Neural progenitor cell (in vitro differentiated cells): ENCODE results near the gene MCRS1. TPM values are rescaled to one million over a fixed set of nuclear protein-coding genes. Genes with fewer than 3 reads are reported as not detected.

Experiments used
- DNase-seq: peaks from one replicate; pipeline ENCODE4 v3.0.0-alpha.2; 2016; ENCODE audit warnings: low spot score
- H2AFZ ChIP-seq: fragments of 200-600 bp; sonication (generic); replicated peaks from 2 replicates; pipeline ENCODE4 v1.6.1; 2016; ENCODE audit warnings: antibody characterized with exemption
- H3F3A ChIP-seq: fragments of 200-600 bp; sonication (generic); 2 replicates; pipeline ENCODE4 v1.6.1; 2016; ENCODE audit warnings: antibody characterized with exemption, low read depth
- H3K27ac ChIP-seq: fragments of 200-600 bp; sonication (generic); 2 replicates; pipeline ENCODE4 v1.5.1; 2016; ENCODE audit warnings: mild to moderate bottlenecking
- H3K27me3 ChIP-seq: fragments of 200-600 bp; sonication (generic); 2 replicates; pipeline ENCODE4 v1.6.1; 2016; ENCODE audit warnings: mild to moderate bottlenecking, moderate library complexity
- H3K36me3 ChIP-seq: fragments of 200-600 bp; sonication (generic); 2 replicates; pipeline ENCODE4 v1.5.1; 2016
- H3K4me1 ChIP-seq: fragments of 200-600 bp; sonication (generic); 2 replicates; pipeline ENCODE4 v1.6.1; 2016; ENCODE audit warnings: mixed run types
- H3K4me2 ChIP-seq: fragments of 200-600 bp; sonication (generic); 2 replicates; pipeline ENCODE4 v1.6.1; 2016
- H3K4me3 ChIP-seq: fragments of 200-600 bp; sonication (generic); 2 replicates; pipeline ENCODE4 v1.5.1; 2016
- H3K79me2 ChIP-seq: fragments of 200-600 bp; sonication (generic); 2 replicates; pipeline ENCODE4 v1.6.1; 2016; ENCODE audit warnings: low read depth
- H3K9ac ChIP-seq: fragments of 200-600 bp; sonication (generic); 2 replicates; pipeline ENCODE4 v1.6.1; 2016
- H3K9me3 ChIP-seq: fragments of 200-600 bp; sonication (generic); 2 replicates; pipeline ENCODE4 v1.5.1; 2016; ENCODE audit warnings: low read depth
- H4K20me1 ChIP-seq: fragments of 200-600 bp; sonication (generic); 2 replicates; pipeline ENCODE4 v1.6.1; 2016; ENCODE audit warnings: low read depth
- H3K27ac Mint-ChIP-seq: 3 replicates; pipeline ENCODE4 v1.8.0; 2021; ENCODE audit warnings: mixed read lengths
- H3K27me3 Mint-ChIP-seq: 2 replicates; pipeline ENCODE4 v1.8.0; 2022; ENCODE audit warnings: low read depth, mild to moderate bottlenecking, inconsistent platforms, moderate library complexity, mixed read lengths; ENCODE audit not compliant: insufficient read depth
- H3K36me3 Mint-ChIP-seq: 3 replicates; pipeline ENCODE4 v1.8.0; 2021; ENCODE audit warnings: mixed read lengths
- H3K4me1 Mint-ChIP-seq: 3 replicates; pipeline ENCODE4 v1.8.0; 2021; ENCODE audit warnings: mixed read lengths
- H3K4me3 Mint-ChIP-seq: 3 replicates; pipeline ENCODE4 v1.8.0; 2021; ENCODE audit warnings: mild to moderate bottlenecking, moderate library complexity, mixed read lengths
- H3K9me3 Mint-ChIP-seq: 3 replicates; pipeline ENCODE4 v1.8.0; 2020; ENCODE audit warnings: mixed read lengths
- EZH2 ChIP-seq: fragments of 200-600 bp; sonication (generic); IDR thresholded peaks from 2 replicates; pipeline ENCODE4 v1.6.1; 2017; ENCODE audit warnings: antibody characterized with exemption, mild to moderate bottlenecking, moderate library complexity
- EZH2phosphoT487 ChIP-seq: fragments of 200-600 bp; sonication (generic); IDR thresholded peaks from 2 replicates; pipeline ENCODE4 v1.6.1; 2017; ENCODE audit warnings: antibody characterized with exemption
- total RNA-seq: library from RNA; depleted of rRNA; stranded (reverse); fragments of >200 nt; gene quantifications from 2 replicates; pipeline ENCODE4 v1.2.3, GENCODE V29; 2015; ENCODE audit warnings: low replicate concordance
- TF ChIP-seq, protein P1 (sequence below): fragments of 200-600 bp; sonication (generic); IDR thresholded peaks from 2 replicates; pipeline ENCODE4 v1.5.1; 2017; ENCODE audit warnings: antibody characterized with exemption, mild to moderate bottlenecking

The MCRS1 gene
- total RNA-seq, 1 donor from 2014 or later: 62.4 TPM

GRCh38 chr12:49565406-49566265 lies 2.3 kb downstream of the MCRS1 start:
- Mint-ChIP-seq H3K4me3 (peak overlapping the region; percentile 18), H3K27ac (no peak overlapping the region), H3K27me3 (peaks cover 10% of the 10 kb centered on the region), H3K36me3 (peaks cover 16% of the 10 kb centered on the region), H3K9me3 (no peaks in the 10 kb centered on the region), H3K4me1 (peaks cover 13% of the 10 kb centered on the region)
- Histone ChIP-seq H3K4me3 (no peak overlapping the region), H3K9ac (no peak overlapping the region), H3K9me3 (no peaks in the 10 kb centered on the region), H4K20me1 (no peaks in the 10 kb centered on the region), H3K36me3 (no peaks in the 10 kb centered on the region), H3K4me2 (no peak overlapping the region), H3K79me2 (peaks cover 48% of the 10 kb centered on the region), H3K27ac (no peak overlapping the region), H3K4me1 (peaks cover 10% of the 10 kb centered on the region), H3K27me3 (no peaks in the 10 kb centered on the region), H2AFZ (no peak overlapping the region), H3F3A (no peaks in the 10 kb centered on the region)
- TF ChIP-seq EZH2phosphoT487: no peak
- TF ChIP-seq, protein P1, sequence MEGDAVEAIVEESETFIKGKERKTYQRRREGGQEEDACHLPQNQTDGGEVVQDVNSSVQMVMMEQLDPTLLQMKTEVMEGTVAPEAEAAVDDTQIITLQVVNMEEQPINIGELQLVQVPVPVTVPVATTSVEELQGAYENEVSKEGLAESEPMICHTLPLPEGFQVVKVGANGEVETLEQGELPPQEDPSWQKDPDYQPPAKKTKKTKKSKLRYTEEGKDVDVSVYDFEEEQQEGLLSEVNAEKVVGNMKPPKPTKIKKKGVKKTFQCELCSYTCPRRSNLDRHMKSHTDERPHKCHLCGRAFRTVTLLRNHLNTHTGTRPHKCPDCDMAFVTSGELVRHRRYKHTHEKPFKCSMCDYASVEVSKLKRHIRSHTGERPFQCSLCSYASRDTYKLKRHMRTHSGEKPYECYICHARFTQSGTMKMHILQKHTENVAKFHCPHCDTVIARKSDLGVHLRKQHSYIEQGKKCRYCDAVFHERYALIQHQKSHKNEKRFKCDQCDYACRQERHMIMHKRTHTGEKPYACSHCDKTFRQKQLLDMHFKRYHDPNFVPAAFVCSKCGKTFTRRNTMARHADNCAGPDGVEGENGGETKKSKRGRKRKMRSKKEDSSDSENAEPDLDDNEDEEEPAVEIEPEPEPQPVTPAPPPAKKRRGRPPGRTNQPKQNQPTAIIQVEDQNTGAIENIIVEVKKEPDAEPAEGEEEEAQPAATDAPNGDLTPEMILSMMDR: no peak
- TF ChIP-seq EZH2: no peak
- no peak for DNase-seq

DNA sequence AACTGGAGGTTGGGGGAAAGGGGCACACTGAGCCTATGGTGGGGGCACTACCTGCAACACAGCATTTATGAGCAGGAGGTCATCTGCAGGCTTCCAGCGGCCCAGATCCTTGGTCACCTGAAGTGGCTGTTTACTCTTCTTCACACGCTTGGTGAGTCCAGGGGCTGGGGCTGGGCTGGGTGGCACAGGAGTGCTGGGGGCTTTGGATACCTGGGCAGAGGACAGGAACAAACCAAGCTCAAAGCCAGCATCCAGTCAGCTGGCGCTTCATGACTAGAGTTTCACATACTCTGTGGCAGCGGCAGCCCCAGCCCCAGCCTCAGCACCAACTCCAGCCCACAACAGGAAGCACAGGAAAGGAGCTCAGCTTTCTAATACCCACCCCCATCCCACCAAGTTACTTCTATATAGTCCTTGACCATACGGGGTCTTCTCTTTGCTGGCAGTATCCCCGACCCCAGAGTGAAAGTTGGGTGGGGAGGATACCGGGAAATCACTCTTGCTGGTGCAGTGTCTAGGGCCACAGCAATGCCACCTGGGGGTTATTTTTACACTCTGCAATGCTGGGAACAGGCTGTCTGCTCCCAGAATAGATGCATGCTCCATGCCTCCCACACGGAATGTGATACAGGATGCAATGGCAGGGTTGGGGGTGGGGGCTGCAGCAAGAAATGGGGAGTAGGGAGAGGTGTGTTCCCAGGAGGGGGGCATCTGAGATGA lies 3.1 kb downstream of the MCRS1 start:
- Histone ChIP-seq H3K9ac (no peak overlapping the region), H3K36me3 (no peaks in the 10 kb centered on the region), H3K27ac (no peak overlapping the region), H3K9me3 (no peaks in the 10 kb centered on the region), H4K20me1 (no peaks in the 10 kb centered on the region), H3K27me3 (no peaks in the 10 kb centered on the region), H3K79me2 (peaks cover 40% of the 10 kb centered on the region), H3K4me2 (no peak overlapping the region), H3F3A (no peaks in the 10 kb centered on the region), H3K4me3 (no peak overlapping the region), H3K4me1 (peaks cover 10% of the 10 kb centered on the region), H2AFZ (no peak overlapping the region)
- Mint-ChIP-seq H3K27me3 (peaks cover 10% of the 10 kb centered on the region), H3K36me3 (peaks cover 15% of the 10 kb centered on the region), H3K9me3 (no peaks in the 10 kb centered on the region), H3K4me3 (peak overlapping the region; percentile 18), H3K27ac (no peak overlapping the region), H3K4me1 (peaks cover 13% of the 10 kb centered on the region)
- TF ChIP-seq, protein P1: no peak
- TF ChIP-seq EZH2: no peak
- no peak for DNase-seq

- Mint-ChIP-seq H3K27ac (no peak overlapping the region), H3K4me3 (no peak overlapping the region), H3K36me3 (peaks cover 17% of the 10 kb centered on the region), H3K27me3 (peaks cover 10% of the 10 kb centered on the region), H3K9me3 (no peaks in the 10 kb centered on the region), H3K4me1 (peaks cover 13% of the 10 kb centered on the region)
- no peak for DNase-seq
- Histone ChIP-seq H3K9ac (no peak overlapping the region), H3K4me2 (no peak overlapping the region), H3K4me1 (peaks cover 10% of the 10 kb centered on the region), H3K36me3 (no peaks in the 10 kb centered on the region), H3K9me3 (no peaks in the 10 kb centered on the region), H4K20me1 (no peaks in the 10 kb centered on the region), H3K79me2 (peaks cover 33% of the 10 kb centered on the region), H3K4me3 (no peak overlapping the region), H2AFZ (no peak overlapping the region), H3K27ac (no peak overlapping the region), H3K27me3 (no peaks in the 10 kb centered on the region), H3F3A (no peaks in the 10 kb centered on the region)
- TF ChIP-seq EZH2phosphoT487 (no peak), EZH2 (no peak)
- TF ChIP-seq, protein P1: no peak
Measured at GRCh38 chr12:49563951-49564685, 3.8 kb downstream of the MCRS1 start.
